NT2/D1 (cell line): ENCODE data around the gene TK1.

Experiments
- DNase-seq: peaks from one replicate; pipeline ENCODE4 v3.0.0-alpha.2; 2011; ENCODE audit warnings: low read depth, low spot score
- H3K27me3 ChIP-seq: 2 replicates; pipeline ENCODE4 v1.6.0; 2011; ENCODE audit warnings: mild to moderate bottlenecking; ENCODE audit not compliant: insufficient read length, insufficient read depth
- H3K36me3 ChIP-seq: 2 replicates; pipeline ENCODE4 v1.6.1; 2011; ENCODE audit warnings: mild to moderate bottlenecking, low read length, mixed read lengths; ENCODE audit not compliant: insufficient read depth, insufficient read length
- H3K4me1 ChIP-seq: 2 replicates; pipeline ENCODE4 v1.5.1; 2011; ENCODE audit not compliant: insufficient read depth, insufficient read length
- H3K4me3 ChIP-seq: 2 replicates; pipeline ENCODE4 v1.5.1; 2011; ENCODE audit warnings: low read depth; ENCODE audit not compliant: insufficient read length
- H3K9ac ChIP-seq: 2 replicates; pipeline ENCODE4 v1.6.0; 2011; ENCODE audit warnings: low read depth; ENCODE audit not compliant: insufficient read length
- H3K9me3 ChIP-seq: 2 replicates; pipeline ENCODE4 v1.5.1; 2011; ENCODE audit warnings: mild to moderate bottlenecking, low read length; ENCODE audit not compliant: insufficient read depth
- SUZ12 ChIP-seq: IDR thresholded peaks from 2 replicates; pipeline ENCODE4 v1.6.1; 2011; ENCODE audit not compliant: insufficient read length, insufficient read depth; ENCODE audit errors: extremely low read depth
- YY1 ChIP-seq: IDR thresholded peaks from 2 replicates; pipeline ENCODE4 v1.6.1; 2011; ENCODE audit not compliant: insufficient read length, insufficient read depth
- ZNF274 ChIP-seq: IDR thresholded peaks from 2 replicates; pipeline ENCODE4 v1.6.1; 2011; ENCODE audit warnings: mild to moderate bottlenecking, low read depth, low read length

The TK1 gene

GRCh38 chr17:78130090-78130436, 56.8 kb downstream of the TK1 start:
- H3K9me3 ChIP-seq = no peaks in the 10 kb centered on the region
- TF ChIP-seq YY1 = no peak
- no peak for TF ChIP-seq ZNF274
- no peak for TF ChIP-seq SUZ12
- no peak overlapping the region for H3K9ac ChIP-seq
- peaks cover 37% of the 10 kb centered on the region for H3K27me3 ChIP-seq
- H3K4me3 ChIP-seq = no peak overlapping the region
- peaks cover 41% of the 10 kb centered on the region for H3K4me1 ChIP-seq
- H3K36me3 ChIP-seq = peaks cover 13% of the 10 kb centered on the region
- DNase-seq = no peak

GRCh38 chr17:78129351-78130089, 57.3 kb downstream of the TK1 start:
- Histone ChIP-seq H3K4me1 (peaks cover 43% of the 10 kb centered on the region), H3K9ac (no peak overlapping the region), H3K27me3 (peaks cover 37% of the 10 kb centered on the region), H3K36me3 (peaks cover 19% of the 10 kb centered on the region), H3K9me3 (no peaks in the 10 kb centered on the region), H3K4me3 (no peak overlapping the region)
- no peak for DNase-seq
- TF ChIP-seq SUZ12 = no peak

- TF ChIP-seq ZNF274 (no peak), SUZ12 (no peak), YY1 (no peak)
- Histone ChIP-seq H3K27me3 (peaks cover 33% of the 10 kb centered on the region), H3K36me3 (peaks cover 27% of the 10 kb centered on the region), H3K9ac (peak within 1 kb of the TSS; percentile 87), H3K9me3 (no peaks in the 10 kb centered on the region), H3K4me1 (peaks cover 46% of the 10 kb centered on the region), H3K4me3 (peak within 1 kb of the TSS; percentile 77)
- DNase-seq = no peak
Observed at GRCh38 chr17:78128551-78129350, 58.1 kb downstream of the TK1 start, which contains the start of gene TMC6. TMC6 (minus strand) TSS chr17:78128755; CDS start chr17:78126832, 1,923 bp downstream.

GRCh38 chr17:78127888-78128550, 58.8 kb downstream of the TK1 start:
- Histone ChIP-seq H3K9me3 (no peaks in the 10 kb centered on the region), H3K4me1 (peaks cover 46% of the 10 kb centered on the region), H3K9ac (peak overlapping the region; percentile 87), H3K27me3 (peaks cover 25% of the 10 kb centered on the region), H3K4me3 (peak overlapping the region; percentile 77), H3K36me3 (peaks cover 34% of the 10 kb centered on the region)
- TF ChIP-seq SUZ12 (no peak), YY1 (no peak), ZNF274 (no peak)
- DNase-seq = no peak

GRCh38 chr17:78127239-78127887, 59.5 kb downstream of the TK1 start:
- Histone ChIP-seq H3K4me3 (peak overlapping the region; percentile 77), H3K9ac (peak overlapping the region; percentile 87), H3K27me3 (peaks cover 19% of the 10 kb centered on the region), H3K4me1 (peaks cover 40% of the 10 kb centered on the region), H3K36me3 (peaks cover 40% of the 10 kb centered on the region), H3K9me3 (no peaks in the 10 kb centered on the region)
- TF ChIP-seq ZNF274 = no peak
- no peak for DNase-seq

GRCh38 chr17:78126895-78127238, 60.0 kb downstream of the TK1 start:
- peak overlapping the region; percentile 77 for H3K4me3 ChIP-seq
- H3K4me1 ChIP-seq = peaks cover 40% of the 10 kb centered on the region
- H3K9me3 ChIP-seq = no peaks in the 10 kb centered on the region
- peaks cover 15% of the 10 kb centered on the region for H3K27me3 ChIP-seq
- peak overlapping the region; percentile 87 for H3K9ac ChIP-seq
- no peak for DNase-seq
- H3K36me3 ChIP-seq = peaks cover 45% of the 10 kb centered on the region
- no peak for TF ChIP-seq YY1
